Activated naive CD8-positive, alpha-beta T cell treated with anti-CD3 and anti-CD28 coated beads, Interleukin-2, amount 50 U/mL, for 16 hours (primary cell): ENCODE data around the gene CCDC148.
"Not testable (repeated sequence)": the region's sequence is repeated elsewhere in the genome, so short reads cannot be mapped to it uniquely, and the experiment has no call there.

Experiments
- DNase-seq: peaks from one replicate; pipeline ENCODE4 v3.0.0-alpha.2; 2020; ENCODE audit warnings: low read depth, low spot score

CCDC148 gene

GRCh38 chr2:158357122-158357521 lies 99.4 kb downstream of the CCDC148 start:
- no peak for DNase-seq

- DNase-seq = not testable (repeated sequence)
Measured at GRCh38 chr2:158351466-158351816, 105.1 kb downstream of the CCDC148 start.

- not testable (repeated sequence) for DNase-seq
Measured at GRCh38 chr2:158350751-158351465, 105.6 kb downstream of the CCDC148 start.

GRCh38 chr2:158346032-158346431 lies 110.5 kb downstream of the CCDC148 start:
- DNase-seq = no peak

- DNase-seq = no peak
Measured at GRCh38 chr2:158339513-158339912, 117.0 kb downstream of the CCDC148 start.

- DNase-seq = no peak
Measured at GRCh38 chr2:158337018-158337417, 119.5 kb downstream of the CCDC148 start.

- DNase-seq = not testable (repeated sequence)
Measured at GRCh38 chr2:158331799-158332198, 124.8 kb downstream of the CCDC148 start.

- no peak for DNase-seq
Measured at GRCh38 chr2:158325782-158326340, 130.7 kb downstream of the CCDC148 start.

- DNase-seq = no peak
Measured at GRCh38 chr2:158325031-158325781, 131.3 kb downstream of the CCDC148 start.

GRCh38 chr2:158323381-158323780 lies 133.2 kb downstream of the CCDC148 start:
- no peak for DNase-seq

GRCh38 chr2:158321264-158321663 lies 135.3 kb downstream of the CCDC148 start:
- no peak for DNase-seq

GRCh38 chr2:158319269-158319668 lies 137.3 kb downstream of the CCDC148 start:
- no peak for DNase-seq

GRCh38 chr2:158317642-158318041 lies 138.9 kb downstream of the CCDC148 start:
- no peak for DNase-seq

GRCh38 chr2:158315803-158316414 lies 140.6 kb downstream of the CCDC148 start:
- DNase-seq = no peak

GRCh38 chr2:158315000-158315399 lies 141.6 kb downstream of the CCDC148 start:
- DNase-seq = no peak

GRCh38 chr2:158313734-158314133 lies 142.8 kb downstream of the CCDC148 start:
- no peak for DNase-seq

GRCh38 chr2:158312981-158313380 lies 143.6 kb downstream of the CCDC148 start:
- DNase-seq = no peak

- DNase-seq = not testable (repeated sequence)
Measured at GRCh38 chr2:158310407-158310806, 146.1 kb downstream of the CCDC148 start.

- DNase-seq = no peak
Measured at GRCh38 chr2:158305501-158305900, 151.1 kb downstream of the CCDC148 start.

- no peak for DNase-seq
Measured at GRCh38 chr2:158300394-158300793, 156.2 kb downstream of the CCDC148 start.

GRCh38 chr2:158297606-158298005 lies 158.9 kb downstream of the CCDC148 start:
- DNase-seq = no peak

- DNase-seq = no peak
Measured at GRCh38 chr2:158297120-158297519, 159.4 kb downstream of the CCDC148 start.
